Stimulated activated CD4-positive, alpha-beta T cell treated with anti-CD3 and anti-CD28 coated beads, Interleukin-15, amount 100 ng/mL, for 24 hours (primary cell): ENCODE measurements around the gene USP1.

Experiments
- DNase-seq: peaks from one replicate; pipeline ENCODE4 v3.0.0-alpha.2; 2020

USP1 gene

GRCh38 chr1:62436466-62437272, at the start of gene USP1:
USP1 (plus strand) TSS chr1:62437049; CDS start chr1:62439868, 2,819 bp downstream.
- DNase-seq = peak; percentile 98

DNA sequence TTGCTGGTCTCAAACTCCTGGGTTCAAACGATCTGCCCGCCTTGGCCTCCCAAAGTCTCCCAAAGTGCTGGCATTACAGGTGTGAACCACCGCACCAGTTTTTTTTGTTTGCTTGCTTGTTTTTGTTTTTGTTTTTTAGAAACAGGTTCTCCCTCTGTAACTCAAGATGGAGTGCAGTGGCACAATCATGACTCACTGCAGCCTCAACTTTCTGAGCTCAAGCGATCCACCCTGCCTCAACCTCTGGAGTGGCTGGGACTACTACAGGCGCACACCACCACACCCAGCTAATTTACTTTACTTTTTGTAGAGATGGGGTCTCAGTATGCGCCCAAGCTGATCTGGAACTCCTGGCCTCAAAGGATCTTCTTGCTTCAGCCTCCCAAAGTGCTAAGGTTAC, 47.3 kb upstream of the USP1 start:
- DNase-seq = no peak

DNA sequence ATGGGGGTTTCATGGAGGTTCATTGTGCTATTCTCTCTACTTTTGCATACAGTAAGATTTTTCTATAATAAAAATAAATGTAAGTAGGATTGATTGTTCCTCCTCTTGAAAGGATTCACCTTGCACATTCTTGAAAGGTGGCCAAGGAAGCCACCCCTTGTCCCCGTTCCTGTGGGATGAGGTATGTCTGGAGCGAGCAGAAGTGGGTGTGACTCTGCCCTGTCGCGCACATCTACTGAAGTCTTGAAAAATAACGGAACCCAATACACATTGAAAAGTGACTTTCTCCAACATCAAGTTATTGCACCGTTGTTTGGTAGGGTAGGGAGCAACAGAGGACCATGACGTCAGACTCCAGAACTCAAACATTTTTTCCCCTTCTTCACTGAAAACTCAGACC, 46.8 kb upstream of the USP1 start:
- DNase-seq = no peak

DNA sequence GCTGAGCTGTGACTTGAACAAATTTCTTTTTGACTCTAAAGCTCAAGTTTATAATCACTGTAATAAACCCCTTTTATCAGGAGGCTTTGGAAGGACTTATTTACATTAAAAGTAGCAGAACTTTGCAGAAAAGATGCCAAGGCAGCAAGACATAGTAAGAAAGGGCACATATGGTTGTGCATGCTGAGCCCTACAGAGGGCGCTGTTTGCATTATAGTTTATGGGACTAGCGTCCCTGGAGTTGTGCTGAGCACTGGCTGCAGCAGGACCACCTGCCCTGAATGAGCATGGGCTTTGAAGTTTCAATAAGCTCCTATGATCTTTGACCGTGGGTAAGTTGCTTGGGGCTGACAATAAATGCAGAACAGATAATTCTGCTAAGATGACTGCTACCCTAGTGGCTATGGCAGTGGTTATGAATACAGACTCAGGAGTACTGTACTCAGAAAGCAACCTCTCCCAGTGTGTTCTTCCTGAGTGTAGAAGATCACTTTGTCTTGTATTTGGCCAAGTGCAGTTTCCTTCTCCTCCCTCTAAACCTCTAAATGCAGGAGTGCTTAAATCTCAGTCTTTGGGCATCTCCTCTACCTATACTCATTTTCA, 45.4 kb upstream of the USP1 start:
- DNase-seq = peak; percentile 31

DNA sequence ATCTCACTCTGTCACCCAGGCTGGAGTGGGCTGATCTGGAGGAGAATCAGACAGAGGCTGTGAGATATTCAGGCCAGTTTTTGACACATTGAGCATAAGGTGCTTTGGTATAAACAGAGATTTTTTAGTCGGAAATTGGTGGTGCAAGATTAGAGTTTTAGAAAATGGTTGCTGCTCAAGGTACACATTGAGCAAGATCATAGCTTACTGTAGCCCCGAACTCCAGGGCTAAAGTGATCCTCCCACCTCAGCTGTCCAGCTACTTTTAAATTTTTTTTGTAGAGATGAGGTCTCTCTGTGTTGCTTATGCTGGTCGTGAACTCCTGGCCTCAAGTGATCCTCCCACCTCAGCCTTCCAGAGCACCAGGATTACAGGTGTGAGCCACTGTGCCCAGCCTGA, 43.9 kb upstream of the USP1 start:
- no peak for DNase-seq

GRCh38 chr1:62394646-62395045, 42.2 kb upstream of the USP1 start:
- no peak for DNase-seq

- DNase-seq = no peak
Measured at GRCh38 chr1:62395291-62395690, 41.6 kb upstream of the USP1 start.

DNA sequence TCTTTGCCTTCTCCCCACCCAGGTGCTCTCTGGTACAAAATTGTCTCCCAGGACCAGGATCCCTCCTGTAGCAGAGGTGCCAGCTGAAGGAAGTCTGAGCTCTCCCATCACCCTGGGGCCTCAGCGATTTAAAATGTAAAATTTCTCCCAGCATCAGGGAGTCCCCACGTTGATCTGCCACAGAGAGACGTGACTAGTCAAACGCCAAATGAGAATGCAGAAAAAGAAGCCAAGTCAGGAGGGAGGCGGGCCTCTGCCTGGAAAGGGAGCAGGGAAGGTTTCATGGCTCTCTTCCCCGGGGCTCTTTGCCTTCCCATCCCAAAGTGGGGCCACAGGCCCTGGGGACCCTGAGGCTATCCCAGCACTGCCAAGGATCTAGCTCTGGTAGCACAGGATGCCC, 40.0 kb upstream of the USP1 start:
- no peak for DNase-seq

- no peak for DNase-seq
Measured at GRCh38 chr1:62397301-62397700, 39.5 kb upstream of the USP1 start.

GRCh38 chr1:62398377-62398776, 38.5 kb upstream of the USP1 start:
- no peak for DNase-seq

- no peak for DNase-seq
Measured at GRCh38 chr1:62401034-62401760, 35.7 kb upstream of the USP1 start.

DNA sequence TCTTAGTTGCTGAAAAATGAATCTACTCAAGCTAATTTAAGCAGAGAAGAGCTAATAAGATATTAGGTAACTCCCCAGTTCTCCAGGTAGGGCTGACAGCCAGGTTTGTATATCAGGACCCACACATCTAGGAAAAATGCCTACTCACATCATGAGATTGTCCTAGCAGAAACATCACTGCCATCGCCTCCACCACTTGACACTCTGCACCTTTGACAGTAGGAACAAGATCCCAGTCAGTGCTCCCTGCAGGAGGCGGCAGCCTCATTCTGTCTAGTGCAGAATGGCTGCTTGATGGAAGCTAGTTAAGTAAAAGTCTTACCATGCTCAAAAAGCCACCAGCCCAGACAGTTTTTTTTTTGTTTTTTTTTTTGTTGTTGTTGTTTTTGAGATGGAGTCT, 31.6 kb upstream of the USP1 start:
- no peak for DNase-seq

DNA sequence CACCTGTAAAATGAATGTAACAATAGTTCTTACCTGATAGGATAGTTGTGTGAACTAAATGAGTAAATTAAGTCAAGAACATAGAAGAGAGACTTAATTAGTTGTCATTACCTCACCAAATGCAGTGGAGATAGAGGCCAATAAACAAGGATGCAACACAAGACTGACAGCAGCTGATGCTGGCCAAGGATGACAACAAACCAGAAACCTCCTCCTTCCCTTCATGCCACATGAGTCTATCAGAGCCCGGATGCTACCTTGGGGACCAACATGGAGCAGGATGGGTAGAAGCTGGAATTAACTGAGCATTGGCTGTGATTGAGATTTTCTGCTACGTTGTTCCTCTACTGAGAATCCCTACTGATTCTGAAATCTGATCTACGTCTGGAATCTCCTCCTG, 30.3 kb upstream of the USP1 start:
- no peak for DNase-seq

- DNase-seq = peak; percentile 6
Measured at GRCh38 chr1:62407398-62408009, 29.3 kb upstream of the USP1 start.

GRCh38 chr1:62415687-62416086, 21.2 kb upstream of the USP1 start:
- no peak for DNase-seq

DNA sequence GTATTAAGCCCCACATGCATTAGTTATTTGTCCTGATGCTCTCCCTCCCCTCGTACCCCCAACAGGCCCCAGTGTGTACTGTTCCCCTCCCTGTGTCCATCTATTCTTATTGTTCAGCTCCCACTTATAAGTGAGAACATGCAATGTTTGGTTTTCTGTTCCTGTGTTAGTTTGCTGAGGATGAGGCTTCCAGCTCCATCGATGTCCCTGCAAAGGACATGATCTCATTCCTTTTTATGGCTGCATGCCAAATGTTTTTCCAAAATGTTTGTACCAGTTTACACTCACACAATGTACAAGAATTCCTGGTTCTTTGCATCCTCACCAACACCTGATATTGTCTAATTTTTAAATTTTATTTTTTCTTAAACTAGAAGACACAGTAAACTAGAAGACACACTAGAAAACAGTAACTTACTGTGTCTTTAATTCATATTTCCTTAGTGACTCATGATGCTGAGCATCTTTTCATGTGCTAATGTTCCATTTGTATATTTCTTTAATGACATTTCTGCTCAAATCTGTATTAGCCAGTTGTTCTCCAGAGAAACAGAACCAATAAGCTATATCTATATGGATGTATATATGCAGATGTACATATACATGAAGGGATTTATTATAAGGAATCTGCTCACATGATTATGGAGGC, 19.4 kb upstream of the USP1 start:
- DNase-seq = no peak

- DNase-seq = no peak
Measured at GRCh38 chr1:62420214-62420613, 16.6 kb upstream of the USP1 start.

DNA sequence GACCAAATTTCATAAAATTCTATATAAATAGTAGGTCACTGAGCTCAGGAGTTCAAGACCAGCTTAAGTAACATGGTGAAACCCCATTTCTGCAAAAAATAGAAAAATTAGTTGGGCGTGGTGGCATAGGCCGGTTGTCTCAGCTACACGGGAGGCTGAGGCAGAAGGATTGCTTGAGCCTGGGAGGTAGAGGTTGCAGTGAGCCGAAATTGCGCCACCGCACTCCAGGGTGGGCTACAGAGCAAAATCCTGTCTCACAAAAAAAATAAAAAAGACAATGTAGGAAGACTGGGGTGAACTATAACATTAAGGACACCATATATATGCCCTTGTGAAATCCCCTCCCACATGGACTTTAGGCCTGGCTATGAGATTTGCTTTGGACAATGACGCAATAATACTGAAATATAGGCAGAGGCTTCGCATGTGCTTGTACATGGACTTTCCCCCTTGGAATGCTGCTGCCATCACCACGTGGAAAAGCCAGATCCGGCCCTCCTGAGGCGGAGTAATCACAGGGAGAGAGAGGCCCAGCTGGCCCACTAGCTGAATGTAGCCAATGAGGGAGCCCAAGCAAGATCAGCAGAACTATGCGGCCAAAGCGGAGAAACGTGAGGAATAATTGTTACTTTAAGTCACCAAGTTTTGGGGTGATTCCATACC, 13.1 kb upstream of the USP1 start:
- DNase-seq = no peak

DNA sequence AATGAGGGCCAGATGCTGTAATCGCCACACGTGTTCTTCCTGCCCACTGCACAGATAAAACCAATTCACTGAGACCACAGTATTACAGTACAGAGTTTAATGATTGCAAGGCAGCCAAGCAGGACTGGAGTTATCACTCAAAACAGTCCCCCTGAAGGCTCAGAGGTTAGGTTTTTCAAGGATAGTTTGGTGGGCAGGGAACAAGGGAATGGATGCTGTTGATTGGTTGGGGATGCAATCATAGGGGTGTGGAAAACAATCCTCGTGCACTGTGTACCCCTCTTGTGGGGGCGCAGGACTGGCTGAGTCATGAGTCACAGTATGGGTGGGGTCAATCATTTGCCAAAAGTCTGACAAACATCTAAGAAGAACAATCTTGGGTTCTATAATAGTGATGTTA, 12.4 kb upstream of the USP1 start:
- DNase-seq = no peak

DNA sequence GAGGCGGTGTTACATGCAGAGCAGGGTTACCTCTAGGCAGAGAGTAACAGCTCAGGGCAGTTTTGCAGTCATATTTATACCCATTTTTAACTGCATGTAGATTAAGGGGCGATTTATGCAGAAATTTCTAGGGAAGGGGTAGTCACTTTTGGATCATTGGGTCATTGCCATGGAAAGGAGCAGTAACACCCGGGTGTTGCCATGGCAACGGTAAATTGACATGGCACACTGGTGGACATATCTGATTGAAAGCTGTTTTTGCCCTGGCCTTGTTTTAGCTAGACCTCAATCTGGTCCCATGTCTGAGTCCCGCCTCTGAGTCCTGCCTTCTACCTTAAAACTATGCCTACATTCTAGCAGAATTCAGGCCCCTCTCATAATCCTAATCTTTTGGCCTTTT, 11.8 kb upstream of the USP1 start:
- DNase-seq = no peak

DNA sequence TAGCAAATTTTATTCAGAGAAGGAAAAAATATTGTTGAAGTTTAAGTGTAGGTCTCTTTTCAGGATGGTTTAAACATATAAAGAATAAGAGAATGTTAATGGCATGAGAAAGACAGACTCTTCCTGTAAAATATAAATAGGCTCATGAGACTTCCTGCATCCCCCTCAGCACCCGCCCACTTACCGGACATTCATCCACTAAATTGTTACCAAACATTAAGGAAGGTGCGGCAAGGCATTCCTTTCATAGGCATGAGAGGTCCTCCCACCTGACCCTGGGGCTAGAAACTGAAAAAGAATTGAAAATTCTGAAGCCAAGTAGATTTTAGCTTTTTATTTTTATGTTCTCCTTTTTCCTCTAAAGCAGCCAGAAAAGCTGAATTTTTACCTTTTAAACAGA, 10.6 kb upstream of the USP1 start:
- no peak for DNase-seq

DNA sequence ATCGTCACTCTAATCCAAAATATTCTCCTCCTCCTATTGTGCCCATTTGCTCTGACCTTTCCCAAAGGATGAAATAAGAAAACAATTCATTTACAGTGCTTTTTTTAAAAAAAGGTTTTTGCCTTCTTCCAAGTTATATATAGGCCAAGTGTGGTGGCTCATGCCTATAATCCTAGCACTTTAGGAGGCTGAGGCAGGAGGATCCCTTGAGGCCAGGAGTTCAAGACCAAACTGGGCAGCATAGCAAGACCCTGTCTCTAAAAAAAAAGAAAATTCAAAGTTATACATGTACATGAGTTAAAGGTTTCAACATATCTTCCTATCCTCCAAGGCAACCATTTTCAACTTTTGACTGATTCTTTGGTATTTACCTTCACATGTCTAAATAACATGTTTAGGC, 10.1 kb upstream of the USP1 start:
- no peak for DNase-seq

DNA sequence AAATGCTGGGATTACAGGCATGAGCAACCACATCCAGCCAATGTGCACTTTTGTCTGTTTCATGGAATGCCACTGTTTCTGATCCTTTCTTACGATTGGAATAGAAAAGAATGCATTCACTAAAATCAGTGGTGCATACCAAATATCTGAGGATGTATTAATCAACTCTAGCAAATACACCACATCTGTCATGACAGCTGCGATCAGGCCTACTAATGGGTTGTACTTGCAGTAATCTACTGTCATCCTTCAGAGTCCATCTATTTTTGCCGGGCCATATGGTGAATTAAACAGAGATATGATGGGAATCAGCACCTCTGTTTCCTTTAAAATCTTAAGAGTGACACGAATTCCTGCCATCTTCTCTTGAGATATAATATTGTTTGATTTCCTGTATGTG, 8.5 kb upstream of the USP1 start:
- no peak for DNase-seq
